GM12865 (cell line): Measurements from ENCODE around the gene NANS.

Experiments used
- DNase-seq: peaks from one replicate; pipeline ENCODE4 v3.0.0; 2010; ENCODE audit warnings: low read depth
- H3K4me3 ChIP-seq: 2 replicates; pipeline ENCODE4 v1.5.1; 2011; ENCODE audit warnings: mild to moderate bottlenecking, low read depth, low read length, control low read depth
- CTCF ChIP-seq: IDR thresholded peaks from 2 replicates; pipeline ENCODE4 v1.5.1; 2011; ENCODE audit warnings: low read length, control low read depth, low read depth, inconsistent platforms; ENCODE audit not compliant: insufficient read depth; ENCODE audit errors: missing control alignments

The NANS gene

GRCh38 chr9:98062161-98062560 lies 5.6 kb downstream of the NANS start:
- no peak overlapping the region for H3K4me3 ChIP-seq
- no peak for DNase-seq
- no peak for TF ChIP-seq CTCF

GRCh38 chr9:98064623-98065392 lies 8.3 kb downstream of the NANS start:
- no peak for DNase-seq
- no peak for TF ChIP-seq CTCF
- H3K4me3 ChIP-seq, result no peak overlapping the region

GRCh38 chr9:98066235-98066634 lies 9.7 kb downstream of the NANS start:
- no peak for TF ChIP-seq CTCF
- no peak overlapping the region for H3K4me3 ChIP-seq
- no peak for DNase-seq

GRCh38 chr9:98067184-98067583 lies 10.7 kb downstream of the NANS start:
- no peak for TF ChIP-seq CTCF
- DNase-seq, result no peak
- no peak overlapping the region for H3K4me3 ChIP-seq

- no peak for TF ChIP-seq CTCF
- no peak for DNase-seq
- H3K4me3 ChIP-seq, result no peak overlapping the region
Observed at GRCh38 chr9:98069551-98069950, 13.0 kb downstream of the NANS start.

GRCh38 chr9:98070704-98071103 lies 14.2 kb downstream of the NANS start:
- TF ChIP-seq CTCF, result no peak
- no peak overlapping the region for H3K4me3 ChIP-seq
- DNase-seq, result no peak

- H3K4me3 ChIP-seq, result no peak overlapping the region
- DNase-seq, result no peak
- TF ChIP-seq CTCF, result no peak
Observed at GRCh38 chr9:98071737-98072136, 15.2 kb downstream of the NANS start.
